Smooth muscle cell (in vitro differentiated cells): ENCODE results near the gene MPZL3. TPM values are rescaled to one million over a fixed set of nuclear protein-coding genes. Genes with fewer than 3 reads are reported as not detected.

Experiments used
- DNase-seq: peaks from one replicate; lab custom pipeline; 2025; ENCODE audit not compliant: unreplicated experiment; lab: John Stamatoyannopoulos, UW
- H2AFZ ChIP-seq: fragments of 200-600 bp; sonication (generic); 2 replicates; pipeline ENCODE4 v1.6.0; 2016; ENCODE audit warnings: antibody characterized with exemption, low read depth, mild to moderate bottlenecking
- H3F3A ChIP-seq: fragments of 200-600 bp; sonication (generic); 2 replicates; pipeline ENCODE4 v1.6.0; 2017; ENCODE audit warnings: antibody characterized with exemption, low read depth
- H3K27ac ChIP-seq: fragments of 200-600 bp; sonication (generic); 2 replicates; pipeline ENCODE4 v1.5.1; 2016; ENCODE audit warnings: low read depth, mild to moderate bottlenecking
- H3K27me3 ChIP-seq: fragments of 200-600 bp; sonication (generic); 2 replicates; pipeline ENCODE4 v1.6.1; 2016; ENCODE audit warnings: low read depth, mild to moderate bottlenecking
- H3K36me3 ChIP-seq: fragments of 200-600 bp; sonication (generic); 2 replicates; pipeline ENCODE4 v1.5.1; 2016; ENCODE audit warnings: low read depth
- H3K4me1 ChIP-seq: fragments of 200-600 bp; sonication (generic); 2 replicates; pipeline ENCODE4 v1.5.1; 2016; ENCODE audit warnings: low read depth
- H3K4me2 ChIP-seq: fragments of 200-600 bp; sonication (generic); 2 replicates; pipeline ENCODE4 v1.6.0; 2016; ENCODE audit warnings: mild to moderate bottlenecking
- H3K4me3 ChIP-seq: fragments of 200-600 bp; sonication (generic); 2 replicates; pipeline ENCODE4 v1.5.1; 2016; ENCODE audit warnings: mild to moderate bottlenecking
- H3K79me2 ChIP-seq: fragments of 200-600 bp; sonication (generic); 2 replicates; pipeline ENCODE4 v1.6.0; 2016; ENCODE audit warnings: low read depth, mild to moderate bottlenecking
- H3K9ac ChIP-seq: fragments of 200-600 bp; sonication (generic); 2 replicates; pipeline ENCODE4 v1.6.0; 2016; ENCODE audit warnings: low read depth
- H3K9me3 ChIP-seq: fragments of 200-600 bp; sonication (generic); replicated peaks from 2 replicates; pipeline ENCODE4 v1.5.1; 2016; ENCODE audit warnings: low read depth
- H4K20me1 ChIP-seq: fragments of 200-600 bp; sonication (generic); 2 replicates; pipeline ENCODE4 v1.6.0; 2016; ENCODE audit warnings: low read depth
- CTCF ChIP-seq: fragments of 200-600 bp; sonication (generic); IDR thresholded peaks from 2 replicates; pipeline ENCODE4 v1.5.1; 2017; ENCODE audit warnings: borderline replicate concordance, mild to moderate bottlenecking, antibody characterized with exemption; ENCODE audit not compliant: insufficient read depth, poor library complexity, severe bottlenecking
- WGBS: methylation state at CpG from one replicate; pipeline ENCODE4 v1.1.7; 2016; ENCODE audit warnings: low lambda C conversion rate; 5-methylcytosine and 5-hydroxymethylcytosine counted together
- polyA plus RNA-seq: library from polyadenylated mRNA; unstranded; fragments of >200 nt; fragmentation: Nextera tagmentation; extraction: Ambion mirVana; gene quantifications from 2 replicates; pipeline ENCODE4 v1.2.1, GENCODE V29; 2016
- total RNA-seq: library from RNA; depleted of rRNA; stranded (reverse); fragments of >200 nt; gene quantifications from 2 replicates; pipeline ENCODE4 v1.2.3, GENCODE V29; 2014

MPZL3 gene
- total and polyA plus RNA-seq, 2 experiments from 2014 or later, result 1.7 to 9.0 TPM

- no peaks in the 10 kb centered on the region for H3K79me2 ChIP-seq
- H3K9me3 ChIP-seq, result no peaks in the 10 kb centered on the region
- no peak overlapping the region for H3K4me3 ChIP-seq
- 92% methylated on average over 3 of the region's 3 CpGs for WGBS
- H4K20me1 ChIP-seq, result no peaks in the 10 kb centered on the region
- no peaks in the 10 kb centered on the region for H3F3A ChIP-seq
- no peak for DNase-seq
- TF ChIP-seq CTCF, result no peak
- no peak overlapping the region for H3K9ac ChIP-seq
- no peak overlapping the region for H2AFZ ChIP-seq
- H3K4me1 ChIP-seq, result no peaks in the 10 kb centered on the region
- H3K27me3 ChIP-seq, result peaks cover 69% of the 10 kb centered on the region
- no peaks in the 10 kb centered on the region for H3K36me3 ChIP-seq
- no peak overlapping the region for H3K27ac ChIP-seq
- H3K4me2 ChIP-seq, result no peak overlapping the region
Observed at GRCh38 chr11:118245936-118246562, 6.1 kb downstream of the MPZL3 start.

- no peak overlapping the region for H3K4me2 ChIP-seq
- 59% methylated on average over 3 of the region's 3 CpGs for WGBS
- no peak overlapping the region for H3K4me3 ChIP-seq
- no peaks in the 10 kb centered on the region for H3K79me2 ChIP-seq
- H2AFZ ChIP-seq, result no peak overlapping the region
- no peaks in the 10 kb centered on the region for H3K36me3 ChIP-seq
- DNase-seq, result no peak
- H3K9me3 ChIP-seq, result no peaks in the 10 kb centered on the region
- no peak overlapping the region for H3K9ac ChIP-seq
- no peaks in the 10 kb centered on the region for H4K20me1 ChIP-seq
- no peaks in the 10 kb centered on the region for H3K4me1 ChIP-seq
- no peaks in the 10 kb centered on the region for H3F3A ChIP-seq
- H3K27ac ChIP-seq, result no peak overlapping the region
- peaks cover 63% of the 10 kb centered on the region for H3K27me3 ChIP-seq
- TF ChIP-seq CTCF, result no peak
Observed at GRCh38 chr11:118243993-118244762, 8.0 kb downstream of the MPZL3 start.

- H3K4me3 ChIP-seq, result no peak overlapping the region
- no peaks in the 10 kb centered on the region for H3K36me3 ChIP-seq
- 61% methylated on average over 8 of the region's 8 CpGs for WGBS
- H3K9me3 ChIP-seq, result no peaks in the 10 kb centered on the region
- no peaks in the 10 kb centered on the region for H3K79me2 ChIP-seq
- no peak for DNase-seq
- no peak overlapping the region for H3K4me2 ChIP-seq
- no peaks in the 10 kb centered on the region for H3F3A ChIP-seq
- no peak overlapping the region for H2AFZ ChIP-seq
- peaks cover 53% of the 10 kb centered on the region for H3K27me3 ChIP-seq
- no peak for TF ChIP-seq CTCF
- no peaks in the 10 kb centered on the region for H3K4me1 ChIP-seq
- H3K27ac ChIP-seq, result no peak overlapping the region
- no peaks in the 10 kb centered on the region for H4K20me1 ChIP-seq
- no peak overlapping the region for H3K9ac ChIP-seq
Observed at GRCh38 chr11:118243161-118243560, 9.0 kb downstream of the MPZL3 start.
